Measurements from ENCODE around the gene MAP3K21.

GRCh38 chr1:233427907-233428306, 100.4 kb downstream of the MAP3K21 start:
- TF ChIP-seq, protein P1, sequence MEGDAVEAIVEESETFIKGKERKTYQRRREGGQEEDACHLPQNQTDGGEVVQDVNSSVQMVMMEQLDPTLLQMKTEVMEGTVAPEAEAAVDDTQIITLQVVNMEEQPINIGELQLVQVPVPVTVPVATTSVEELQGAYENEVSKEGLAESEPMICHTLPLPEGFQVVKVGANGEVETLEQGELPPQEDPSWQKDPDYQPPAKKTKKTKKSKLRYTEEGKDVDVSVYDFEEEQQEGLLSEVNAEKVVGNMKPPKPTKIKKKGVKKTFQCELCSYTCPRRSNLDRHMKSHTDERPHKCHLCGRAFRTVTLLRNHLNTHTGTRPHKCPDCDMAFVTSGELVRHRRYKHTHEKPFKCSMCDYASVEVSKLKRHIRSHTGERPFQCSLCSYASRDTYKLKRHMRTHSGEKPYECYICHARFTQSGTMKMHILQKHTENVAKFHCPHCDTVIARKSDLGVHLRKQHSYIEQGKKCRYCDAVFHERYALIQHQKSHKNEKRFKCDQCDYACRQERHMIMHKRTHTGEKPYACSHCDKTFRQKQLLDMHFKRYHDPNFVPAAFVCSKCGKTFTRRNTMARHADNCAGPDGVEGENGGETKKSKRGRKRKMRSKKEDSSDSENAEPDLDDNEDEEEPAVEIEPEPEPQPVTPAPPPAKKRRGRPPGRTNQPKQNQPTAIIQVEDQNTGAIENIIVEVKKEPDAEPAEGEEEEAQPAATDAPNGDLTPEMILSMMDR (IDR thresholded peaks at IDR 0.05) = no peak
- no peak for TF ChIP-seq RAD21 (IDR thresholded peaks at IDR 0.05; ENCODE audit: low read length)
- TF ChIP-seq POLR2AphosphoS5 (IDR thresholded peaks at IDR 0.05; ENCODE audit: low read depth, low read length) = no peak
- no peak for TF ChIP-seq GABPA (IDR thresholded peaks at IDR 0.05; ENCODE audit: low read depth)
- no peak for TF ChIP-seq TEAD4 (IDR thresholded peaks at IDR 0.05; ENCODE audit: borderline replicate concordance, insufficient read depth)

Data from SK-N-SH (cell line).